Neuronal stem cell (in vitro differentiated cells): ENCODE results near the gene XAF1.
"Not testable (repeated sequence)": the region's sequence is repeated elsewhere in the genome, so short reads cannot be mapped to it uniquely, and the experiment has no call there.

ENCODE experiments used
- DNase-seq: peaks from one replicate; pipeline ENCODE4 v3.0.0-alpha.2; 2013; ENCODE audit warnings: low spot score
- H2AFZ ChIP-seq: one replicate; pipeline ENCODE4 v1.6.1; 2013; ENCODE audit warnings: mild to moderate bottlenecking, low read length, inconsistent platforms
- H2AK5ac ChIP-seq: 2 replicates; pipeline ENCODE4 v1.6.1; 2013; ENCODE audit warnings: low read depth, mild to moderate bottlenecking, inconsistent platforms, low read length, moderate library complexity, mixed read lengths
- H2BK120ac ChIP-seq: 2 replicates; pipeline ENCODE4 v1.6.1; 2013; ENCODE audit warnings: low read depth, mild to moderate bottlenecking, inconsistent platforms, low read length, moderate library complexity, mixed read lengths
- H2BK12ac ChIP-seq: one replicate; pipeline ENCODE4 v1.6.1; 2013; ENCODE audit warnings: low read length, inconsistent platforms
- H2BK15ac ChIP-seq: 2 replicates; pipeline ENCODE4 v1.6.1; 2013; ENCODE audit warnings: mild to moderate bottlenecking, low read length, inconsistent platforms, mixed read lengths
- H2BK5ac ChIP-seq: one replicate; pipeline ENCODE4 v1.6.1; 2013; ENCODE audit warnings: inconsistent platforms, mild to moderate bottlenecking, low read length, moderate library complexity
- H3K14ac ChIP-seq: one replicate; pipeline ENCODE4 v1.6.1; 2013; ENCODE audit warnings: low read length, inconsistent platforms
- H3K18ac ChIP-seq: 2 replicates; pipeline ENCODE4 v1.6.1; 2013; ENCODE audit warnings: low read length, inconsistent platforms
- H3K23ac ChIP-seq: 2 replicates; pipeline ENCODE4 v1.6.1; 2013; ENCODE audit warnings: low read depth, mild to moderate bottlenecking, mixed read lengths, low read length, inconsistent platforms; ENCODE audit not compliant: poor library complexity
- H3K27ac ChIP-seq: replicated peaks from 3 replicates; pipeline ENCODE4 v1.5.1; 2013; ENCODE audit warnings: low read length, inconsistent platforms
- H3K27me3 ChIP-seq, 3 experiments: 2 replicates each; pipeline ENCODE4 v1.6.1; 2013; ENCODE audit warnings: low read length in 3 of 3, mild to moderate bottlenecking in 2 of 3, inconsistent platforms in 1 of 3, low read depth in 1 of 3, mixed read lengths in 1 of 3, moderate library complexity in 1 of 3; ENCODE audit not compliant: control insufficient read depth in 3 of 3, insufficient read depth in 3 of 3
- H3K36me3 ChIP-seq, 2 donors: replicated peaks in 1 of 2; 2 replicates each; pipeline ENCODE4 v1.6.1; 2013; ENCODE audit warnings: low read length in 2 of 2; ENCODE audit not compliant: control insufficient read depth in 2 of 2, insufficient read depth in 2 of 2
- H3K4ac ChIP-seq: 2 replicates; pipeline ENCODE4 v1.6.1; 2013; ENCODE audit warnings: inconsistent platforms, mild to moderate bottlenecking, low read length, moderate library complexity
- H3K4me1 ChIP-seq, 2 donors: 1 replicate in 1 of 2; 2 replicates in 1 of 2; pipeline ENCODE4 v1.6.1; 2013; ENCODE audit warnings: low read length in 2 of 2, low read depth in 1 of 2; ENCODE audit not compliant: control insufficient read depth in 2 of 2, insufficient read depth in 1 of 2
- H3K4me2 ChIP-seq: one replicate; pipeline ENCODE4 v1.6.1; 2013; ENCODE audit warnings: mild to moderate bottlenecking, low read length, inconsistent platforms; ENCODE audit not compliant: insufficient read depth, poor library complexity, severe bottlenecking
- H3K4me3 ChIP-seq, 2 donors: 2 replicates each; pipeline ENCODE4 v1.5.1; 2013; ENCODE audit warnings: low read length in 2 of 2, mild to moderate bottlenecking in 2 of 2, inconsistent platforms in 1 of 2, moderate library complexity in 1 of 2
- H3K79me1 ChIP-seq: one replicate; pipeline ENCODE4 v1.6.1; 2013; ENCODE audit warnings: low read depth, mild to moderate bottlenecking, inconsistent platforms, low read length, moderate library complexity
- H3K9ac ChIP-seq: one replicate; pipeline ENCODE4 v1.6.1; 2013; ENCODE audit warnings: mild to moderate bottlenecking, low read depth, low read length, inconsistent platforms; ENCODE audit not compliant: poor library complexity
- H3K9me3 ChIP-seq, 2 donors: replicated peaks in 1 of 2; 2 replicates each; pipeline versions ENCODE3 to v1.6.1; 2013; ENCODE audit warnings: low read length in 2 of 2, mild to moderate bottlenecking in 2 of 2, inconsistent platforms in 1 of 2, low read depth in 1 of 2, mixed read lengths in 1 of 2, moderate library complexity in 1 of 2; ENCODE audit not compliant: control insufficient read depth in 2 of 2, insufficient read depth in 1 of 2
- H4K8ac ChIP-seq: one replicate; pipeline ENCODE4 v1.6.1; 2013; ENCODE audit warnings: low read depth, mild to moderate bottlenecking, inconsistent platforms, low read length, moderate library complexity
- H4K91ac ChIP-seq: one replicate; pipeline ENCODE4 v1.6.1; 2013; ENCODE audit warnings: low read length, low read depth, mild to moderate bottlenecking, inconsistent platforms; ENCODE audit not compliant: poor library complexity
- WGBS, 2 donors: extraction: QIAGEN DNeasy Blood & Tissue Kit; methylation state at CpG; one replicate each; pipeline ENCODE4 v1.1.7; 2013; ENCODE audit warnings: missing lambda C conversion rate in 2 of 2, mixed read lengths in 1 of 2; ENCODE audit not compliant: insufficient read length in 2 of 2, insufficient replicate concordance in 1 of 2; ENCODE audit errors: extremely low coverage in 2 of 2; 5-methylcytosine and 5-hydroxymethylcytosine counted together

The XAF1 gene

DNA sequence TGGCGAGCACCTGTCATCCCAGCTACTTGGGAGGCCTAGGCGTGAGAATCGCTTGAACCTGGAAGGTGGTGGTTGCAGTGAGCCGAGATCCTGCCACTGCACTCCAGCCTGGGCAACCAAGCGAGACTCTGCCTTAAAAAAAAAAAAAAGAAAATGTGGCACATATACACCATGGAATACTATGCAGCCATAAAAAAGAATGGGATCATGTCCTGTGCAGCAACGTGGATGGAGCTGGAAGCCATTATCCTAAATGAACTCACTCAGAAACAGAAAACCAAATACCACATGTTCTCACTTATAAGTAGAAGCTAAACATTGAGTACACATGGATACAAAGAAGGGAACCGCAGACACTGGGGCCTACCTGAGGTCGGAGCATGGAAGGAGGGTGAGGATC lies 19.1 kb downstream of the XAF1 start:
- not testable (repeated sequence) for H2AK5ac ChIP-seq, H2BK15ac ChIP-seq, H4K8ac ChIP-seq, H3K4me3 ChIP-seq, H4K91ac ChIP-seq, H3K14ac ChIP-seq, H3K27ac ChIP-seq, H2AFZ ChIP-seq, H3K4me1 ChIP-seq, H3K23ac ChIP-seq, H3K36me3 ChIP-seq, H2BK12ac ChIP-seq, H3K9ac ChIP-seq, H3K4me2 ChIP-seq, H2BK5ac ChIP-seq, H3K18ac ChIP-seq, H3K79me1 ChIP-seq, DNase-seq, H2BK120ac ChIP-seq, H3K4ac ChIP-seq
- Histone ChIP-seq H3K9me3 (peaks cover 0 to 16% of the 10 kb centered on the region in 2 donors), H3K27me3 (peaks cover 6 to 40% (median 24%) of the 10 kb centered on the region in 3 experiments)
- no CpG with 5 or more reads among the region's 8 CpGs for WGBS, 2 donors

DNA sequence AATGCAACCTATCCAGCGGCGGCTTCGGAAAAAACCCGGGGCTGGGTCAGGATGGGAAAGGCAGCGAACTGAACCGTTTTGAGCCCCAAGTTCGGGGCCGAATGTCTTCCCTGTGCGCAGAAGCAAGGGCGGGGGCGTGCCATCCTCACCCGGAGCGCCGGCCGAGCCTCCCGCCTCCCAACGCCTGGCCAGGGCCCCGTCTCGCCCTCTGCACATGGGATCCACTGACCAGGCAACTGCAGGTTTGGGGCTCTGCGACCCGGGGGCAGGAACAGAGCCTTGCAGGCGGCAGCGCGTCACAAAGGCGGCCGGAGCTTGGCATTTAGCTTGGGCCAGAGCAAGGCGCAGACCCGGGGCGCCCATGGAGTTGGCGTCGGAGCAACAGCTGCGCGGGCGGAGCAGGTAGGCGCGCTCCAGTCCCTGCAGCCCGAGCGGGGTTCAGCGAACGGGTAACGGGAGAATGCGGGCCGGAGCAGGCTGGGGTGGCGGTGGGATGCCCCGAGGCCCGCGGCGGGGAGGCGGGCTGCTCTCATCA lies 20.1 kb downstream of the XAF1 start, which contains the start of gene FBXO39:
Gene FBXO39, plus strand, starts transcription at position 345 of the 535 bp plus-strand sequence. CDS start 3,654 bp downstream, outside the sequence.
- peak within 1 kb of the TSS; percentile 89 for H2AFZ ChIP-seq
- H2AK5ac ChIP-seq = no peak within 1 kb of the TSS
- no peak within 1 kb of the TSS for H3K27ac ChIP-seq
- H2BK15ac ChIP-seq = no peak within 1 kb of the TSS
- peaks cover 0 to 1% of the 10 kb centered on the region in 2 donors for H3K4me1 ChIP-seq
- H3K27me3 ChIP-seq = peaks cover 6 to 45% (median 24%) of the 10 kb centered on the region in 3 experiments
- H3K14ac ChIP-seq = peak within 1 kb of the TSS; percentile 40
- no peaks in the 10 kb centered on the region for H3K36me3 ChIP-seq
- H3K23ac ChIP-seq = peak within 1 kb of the TSS; percentile 46
- peak; percentile 27 for DNase-seq
- WGBS, 2 donors = no CpG with 5 or more reads among the region's 49 CpGs
- H2BK12ac ChIP-seq = no peak within 1 kb of the TSS
- no peak within 1 kb of the TSS for H3K4ac ChIP-seq
- peaks cover 0 to 14% of the 10 kb centered on the region in 2 donors for H3K9me3 ChIP-seq
- no peak within 1 kb of the TSS for H4K91ac ChIP-seq
- peak within 1 kb of the TSS in 1 of 2 donors; percentile 73 for H3K4me3 ChIP-seq
- H3K9ac ChIP-seq = peak within 1 kb of the TSS; percentile 66
- H3K18ac ChIP-seq = peak within 1 kb of the TSS; percentile 91
- no peak within 1 kb of the TSS for H4K8ac ChIP-seq
- H3K79me1 ChIP-seq = no peaks in the 10 kb centered on the region
- H3K4me2 ChIP-seq = peak within 1 kb of the TSS; percentile 87
- H2BK5ac ChIP-seq = peak within 1 kb of the TSS; percentile 69
- H2BK120ac ChIP-seq = no peak within 1 kb of the TSS

DNA sequence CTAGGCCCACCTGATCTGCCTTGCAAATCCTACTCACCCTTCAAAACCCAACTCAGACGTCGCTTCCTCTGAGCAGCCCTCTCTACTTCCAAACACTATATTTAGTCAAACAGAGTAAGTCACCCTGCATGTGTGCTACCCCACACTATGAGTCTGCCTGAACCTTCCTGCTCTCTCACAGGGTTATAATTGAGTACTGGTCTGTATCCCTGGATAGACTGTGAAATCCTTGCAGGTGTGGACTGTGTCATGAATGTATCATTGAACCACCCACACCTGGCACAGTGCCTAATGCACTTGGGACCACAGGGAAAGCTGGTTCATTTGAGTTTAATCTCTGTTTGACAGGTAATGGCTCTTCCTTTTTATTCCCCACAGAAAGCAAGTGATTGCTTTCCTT lies 23.6 kb downstream of the XAF1 start:
- H3K4me1 ChIP-seq = peaks cover 0 to 1% of the 10 kb centered on the region in 2 donors
- H3K27ac ChIP-seq = no peak overlapping the region
- no peak overlapping the region for H2BK120ac ChIP-seq
- H2BK5ac ChIP-seq = no peak overlapping the region
- no peak overlapping the region for H3K4ac ChIP-seq
- no peak overlapping the region for H3K4me2 ChIP-seq
- peaks cover 0 to 9% of the 10 kb centered on the region in 2 donors for H3K9me3 ChIP-seq
- no peak overlapping the region for H2AK5ac ChIP-seq
- no peaks in the 10 kb centered on the region for H3K36me3 ChIP-seq
- no peak overlapping the region for H3K14ac ChIP-seq
- no CpG with 5 or more reads among the region's 2 CpGs for WGBS, 2 donors
- H3K23ac ChIP-seq = no peak overlapping the region
- DNase-seq = no peak
- H3K79me1 ChIP-seq = no peaks in the 10 kb centered on the region
- peaks cover 6 to 41% (median 24%) of the 10 kb centered on the region in 3 experiments for H3K27me3 ChIP-seq
- H2BK12ac ChIP-seq = no peak overlapping the region
- no peak overlapping the region for H3K9ac ChIP-seq
- H4K91ac ChIP-seq = no peak overlapping the region
- H3K18ac ChIP-seq = no peak overlapping the region
- H3K4me3 ChIP-seq = no peak overlapping the region
- H2AFZ ChIP-seq = no peak overlapping the region
- no peak overlapping the region for H2BK15ac ChIP-seq
- H4K8ac ChIP-seq = no peak overlapping the region

DNA sequence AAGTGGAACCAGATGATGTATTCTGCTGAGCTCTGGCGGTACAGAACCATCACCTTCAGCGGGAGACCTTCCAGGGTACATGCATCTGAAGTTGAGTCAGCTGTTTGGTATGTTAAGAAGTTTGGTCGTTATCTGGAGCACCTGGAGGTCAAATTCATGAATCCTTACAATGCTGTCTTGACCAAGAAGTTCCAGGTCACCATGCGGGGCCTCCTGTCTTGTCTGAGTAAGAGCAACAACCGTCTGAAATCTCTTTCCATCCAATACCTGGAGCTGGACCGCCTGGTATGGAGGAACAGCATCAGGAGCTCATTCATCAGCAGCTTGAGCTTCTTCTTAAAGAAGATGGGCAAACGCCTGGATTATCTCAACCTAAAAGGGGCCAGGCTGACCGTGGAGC lies 24.2 kb downstream of the XAF1 start:
- H3K14ac ChIP-seq = no peak overlapping the region
- H3K18ac ChIP-seq = no peak overlapping the region
- H3K27ac ChIP-seq = no peak overlapping the region
- peaks cover 0 to 10% of the 10 kb centered on the region in 2 donors for H3K9me3 ChIP-seq
- no peak overlapping the region for H2BK12ac ChIP-seq
- H3K27me3 ChIP-seq = peaks cover 6 to 41% (median 24%) of the 10 kb centered on the region in 3 experiments
- H3K23ac ChIP-seq = no peak overlapping the region
- no peak overlapping the region for H3K4me3 ChIP-seq
- no peaks in the 10 kb centered on the region for H3K36me3 ChIP-seq
- no CpG with 5 or more reads among the region's 8 CpGs for WGBS, 2 donors
- H4K8ac ChIP-seq = no peak overlapping the region
- H3K4ac ChIP-seq = no peak overlapping the region
- no peak for DNase-seq
- no peak overlapping the region for H2BK15ac ChIP-seq
- no peak overlapping the region for H2AK5ac ChIP-seq
- H4K91ac ChIP-seq = no peak overlapping the region
- no peak overlapping the region for H3K4me2 ChIP-seq
- H2BK5ac ChIP-seq = no peak overlapping the region
- H3K79me1 ChIP-seq = no peaks in the 10 kb centered on the region
- H2BK120ac ChIP-seq = no peak overlapping the region
- H2AFZ ChIP-seq = no peak overlapping the region
- no peak overlapping the region for H3K9ac ChIP-seq
- H3K4me1 ChIP-seq = peaks cover 0 to 1% of the 10 kb centered on the region in 2 donors
